T-helper 17 cell (primary cell): ENCODE results near the gene GSN. TPM values are rescaled to one million over a fixed set of nuclear protein-coding genes. Genes with fewer than 3 reads are reported as not detected.
A peak's percentile ranks its signal among the peaks of the same experiment; 100 is the strongest.

Experiments
- ATAC-seq: fragments of 150-1000 bp; cut with Tn5 transposase; 2 replicates; pipeline ENCODE4 v1.10.0; 2021; ENCODE audit warnings: mild to moderate bottlenecking, moderate library complexity
- DNase-seq, 3 donors: peaks; one replicate each; pipeline versions ENCODE4 v3.0.0 to v3.0.0-alpha.2; 2020 to 2021
- H3K9me3 ChIP-seq: one replicate; pipeline ENCODE4 v1.7.0; 2013; ENCODE audit warnings: low read length, mild to moderate bottlenecking; ENCODE audit not compliant: control insufficient read depth, poor library complexity, severe bottlenecking
- H3K27ac Mint-ChIP-seq: one replicate; pipeline ENCODE4 v1.8.0; 2022; ENCODE audit warnings: mild to moderate bottlenecking, moderate library complexity, mixed read lengths
- H3K27me3 Mint-ChIP-seq: one replicate; pipeline ENCODE4 v1.8.0; 2022; ENCODE audit warnings: mixed read lengths
- H3K36me3 Mint-ChIP-seq: one replicate; pipeline ENCODE4 v1.8.0; 2022; ENCODE audit warnings: low read depth, mixed read lengths
- H3K4me1 Mint-ChIP-seq: one replicate; pipeline ENCODE4 v1.8.0; 2022; ENCODE audit warnings: mild to moderate bottlenecking, mixed read lengths
- H3K4me3 Mint-ChIP-seq: one replicate; pipeline ENCODE4 v1.8.0; 2022; ENCODE audit warnings: mild to moderate bottlenecking, moderate library complexity, mixed read lengths
- total RNA-seq, 4 donors: library from RNA in 2 of 4; stranded (reverse) in 2 of 4; gene quantifications; one replicate each; pipeline ENCODE4 v1.2.3 and lab custom pipeline; 2022 to 2026

Gene GSN
- total RNA-seq, 2 donors from 2014 or later: 5.4 to 29.6 TPM

- Mint-ChIP-seq H3K4me3 (no peak overlapping the region), H3K36me3 (peaks cover 8% of the 10 kb centered on the region), H3K27ac (no peak overlapping the region), H3K4me1 (peaks cover 15% of the 10 kb centered on the region), H3K27me3 (no peaks in the 10 kb centered on the region)
- ATAC-seq: no peak
- no peak for DNase-seq
- H3K9me3 ChIP-seq: no peaks in the 10 kb centered on the region
Measured at GRCh38 chr9:121344184-121344583, 76.2 kb downstream of the GSN start.

GRCh38 chr9:121345070-121345469, 77.1 kb downstream of the GSN start:
- no peak for DNase-seq
- Mint-ChIP-seq H3K36me3 (peaks cover 11% of the 10 kb centered on the region), H3K27me3 (no peaks in the 10 kb centered on the region), H3K4me3 (no peak overlapping the region), H3K4me1 (peaks cover 15% of the 10 kb centered on the region), H3K27ac (no peak overlapping the region)
- ATAC-seq: no peak
- no peaks in the 10 kb centered on the region for H3K9me3 ChIP-seq

- Mint-ChIP-seq H3K27ac (peak overlapping the region; percentile 19), H3K4me1 (peaks cover 20% of the 10 kb centered on the region), H3K27me3 (no peaks in the 10 kb centered on the region), H3K36me3 (peaks cover 11% of the 10 kb centered on the region), H3K4me3 (no peak overlapping the region)
- ATAC-seq: no peak
- H3K9me3 ChIP-seq: no peaks in the 10 kb centered on the region
- no peak for DNase-seq
Measured at GRCh38 chr9:121348221-121348620, 80.3 kb downstream of the GSN start.

GRCh38 chr9:121349009-121349408, 81.0 kb downstream of the GSN start:
- H3K9me3 ChIP-seq: no peaks in the 10 kb centered on the region
- H3K4me3 Mint-ChIP-seq: no peak overlapping the region
- H3K36me3 Mint-ChIP-seq: peaks cover 12% of the 10 kb centered on the region
- H3K27me3 Mint-ChIP-seq: no peaks in the 10 kb centered on the region
- DNase-seq: no peak
- peaks cover 22% of the 10 kb centered on the region for H3K4me1 Mint-ChIP-seq
- no peak for ATAC-seq
- H3K27ac Mint-ChIP-seq: no peak overlapping the region

GRCh38 chr9:121350036-121350435, 82.1 kb downstream of the GSN start:
- ATAC-seq: no peak
- Mint-ChIP-seq H3K4me3 (no peak overlapping the region), H3K36me3 (peaks cover 12% of the 10 kb centered on the region), H3K4me1 (peaks cover 24% of the 10 kb centered on the region), H3K27ac (no peak overlapping the region), H3K27me3 (no peaks in the 10 kb centered on the region)
- no peak for DNase-seq
- no peaks in the 10 kb centered on the region for H3K9me3 ChIP-seq

GRCh38 chr9:121350993-121351561, 83.1 kb downstream of the GSN start:
- no peaks in the 10 kb centered on the region for H3K9me3 ChIP-seq
- peaks cover 12% of the 10 kb centered on the region for H3K36me3 Mint-ChIP-seq
- no peaks in the 10 kb centered on the region for H3K27me3 Mint-ChIP-seq
- H3K4me1 Mint-ChIP-seq: peaks cover 24% of the 10 kb centered on the region
- no peak overlapping the region for H3K4me3 Mint-ChIP-seq
- DNase-seq: no peak
- no peak for ATAC-seq
- H3K27ac Mint-ChIP-seq: no peak overlapping the region

GRCh38 chr9:121353241-121354061, 85.5 kb downstream of the GSN start:
- H3K36me3 Mint-ChIP-seq: peaks cover 9% of the 10 kb centered on the region
- H3K9me3 ChIP-seq: no peaks in the 10 kb centered on the region
- DNase-seq (no peak), ATAC-seq (peak; percentile 94)
- no peaks in the 10 kb centered on the region for H3K27me3 Mint-ChIP-seq
- peaks cover 34% of the 10 kb centered on the region for H3K4me1 Mint-ChIP-seq
- H3K27ac Mint-ChIP-seq: peak overlapping the region; percentile 86
- H3K4me3 Mint-ChIP-seq: peak overlapping the region; percentile 88

- Mint-ChIP-seq H3K4me1 (peaks cover 40% of the 10 kb centered on the region), H3K4me3 (peak overlapping the region; percentile 88), H3K27ac (peak overlapping the region; percentile 86), H3K36me3 (peaks cover 9% of the 10 kb centered on the region), H3K27me3 (no peaks in the 10 kb centered on the region)
- DNase-seq (no peak), ATAC-seq (peak; percentile 29)
- no peaks in the 10 kb centered on the region for H3K9me3 ChIP-seq
Measured at GRCh38 chr9:121354141-121354540, 86.2 kb downstream of the GSN start.

- H3K27ac Mint-ChIP-seq: peak overlapping the region; percentile 86
- ATAC-seq (no peak), DNase-seq (no peak)
- H3K4me1 Mint-ChIP-seq: peaks cover 42% of the 10 kb centered on the region
- H3K9me3 ChIP-seq: no peaks in the 10 kb centered on the region
- peaks cover 6% of the 10 kb centered on the region for H3K36me3 Mint-ChIP-seq
- H3K27me3 Mint-ChIP-seq: no peaks in the 10 kb centered on the region
- no peak overlapping the region for H3K4me3 Mint-ChIP-seq
Measured at GRCh38 chr9:121354762-121355161, 86.8 kb downstream of the GSN start.

GRCh38 chr9:121357011-121357410, 89.0 kb downstream of the GSN start:
- H3K4me1 Mint-ChIP-seq: peaks cover 39% of the 10 kb centered on the region
- H3K4me3 Mint-ChIP-seq: peak overlapping the region; percentile 45
- H3K9me3 ChIP-seq: no peaks in the 10 kb centered on the region
- peaks cover 6% of the 10 kb centered on the region for H3K36me3 Mint-ChIP-seq
- peak overlapping the region; percentile 94 for H3K27ac Mint-ChIP-seq
- ATAC-seq: no peak
- no peaks in the 10 kb centered on the region for H3K27me3 Mint-ChIP-seq
- DNase-seq: no peak

GRCh38 chr9:121358751-121359150, 90.8 kb downstream of the GSN start:
- Mint-ChIP-seq H3K4me1 (peaks cover 35% of the 10 kb centered on the region), H3K36me3 (peaks cover 1% of the 10 kb centered on the region), H3K27me3 (no peaks in the 10 kb centered on the region), H3K4me3 (peak overlapping the region; percentile 81), H3K27ac (peak overlapping the region; percentile 88)
- ATAC-seq (peak; percentile 53), DNase-seq (no peak)
- no peaks in the 10 kb centered on the region for H3K9me3 ChIP-seq

GRCh38 chr9:121359351-121360294, 91.7 kb downstream of the GSN start:
- H3K36me3 Mint-ChIP-seq: no peaks in the 10 kb centered on the region
- H3K27ac Mint-ChIP-seq: peak overlapping the region; percentile 88
- no peak overlapping the region for H3K4me3 Mint-ChIP-seq
- DNase-seq (no peak), ATAC-seq (peak; percentile 20)
- no peaks in the 10 kb centered on the region for H3K27me3 Mint-ChIP-seq
- peaks cover 30% of the 10 kb centered on the region for H3K4me1 Mint-ChIP-seq
- no peaks in the 10 kb centered on the region for H3K9me3 ChIP-seq
